GM18858 (cell line): ENCODE results near the gene APOBEC3B.
A peak's percentile ranks its signal among the peaks of the same experiment; 100 is the strongest.
"Not testable (repeated sequence)": the region's sequence is repeated elsewhere in the genome, so short reads cannot be mapped to it uniquely, and the experiment has no call there.

Experiments used
- ATAC-seq: cut with Tn5 transposase; IDR thresholded peaks from one replicate; pipeline ENCODE4 v1.9.1; 2021; ENCODE audit not compliant: unreplicated experiment

The APOBEC3B gene

DNA sequence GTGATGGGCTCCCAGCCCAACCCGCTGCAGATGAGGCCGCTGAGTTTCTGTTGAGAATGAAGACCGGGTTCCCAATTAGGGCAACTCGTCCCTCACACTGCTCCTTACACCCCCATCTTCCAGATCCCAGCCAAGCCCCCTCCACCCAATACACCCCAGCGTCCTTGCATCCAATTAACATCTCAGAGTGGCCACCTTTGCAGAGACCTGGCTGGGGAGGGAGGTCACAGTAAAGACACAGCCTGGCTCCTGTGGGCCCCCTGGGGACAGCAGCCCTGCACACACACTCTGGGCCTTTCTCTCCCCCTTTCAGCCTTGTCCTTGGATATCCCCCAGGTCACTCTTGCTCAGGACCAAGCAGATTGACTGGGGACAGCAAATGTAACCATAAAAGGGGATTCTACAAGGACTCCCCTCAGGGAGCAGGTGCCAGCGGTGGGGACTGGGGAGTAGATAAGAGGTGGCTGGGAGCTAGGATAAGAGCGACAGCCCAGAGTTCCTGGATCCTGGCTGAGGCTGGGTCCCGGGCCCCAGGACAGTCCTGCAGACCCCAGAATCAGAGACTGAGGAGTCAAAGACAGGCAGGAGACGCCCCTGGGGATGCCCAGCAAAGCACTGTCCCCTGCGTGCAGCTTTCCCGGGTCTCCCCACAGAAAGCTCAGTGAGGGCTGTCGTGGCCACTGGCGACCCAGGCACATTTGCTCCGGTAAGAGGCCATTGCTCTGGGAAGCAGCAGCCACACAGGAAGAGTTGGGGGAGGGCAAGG is 16.4 kb upstream of the APOBEC3B start:
- ATAC-seq: no peak

DNA sequence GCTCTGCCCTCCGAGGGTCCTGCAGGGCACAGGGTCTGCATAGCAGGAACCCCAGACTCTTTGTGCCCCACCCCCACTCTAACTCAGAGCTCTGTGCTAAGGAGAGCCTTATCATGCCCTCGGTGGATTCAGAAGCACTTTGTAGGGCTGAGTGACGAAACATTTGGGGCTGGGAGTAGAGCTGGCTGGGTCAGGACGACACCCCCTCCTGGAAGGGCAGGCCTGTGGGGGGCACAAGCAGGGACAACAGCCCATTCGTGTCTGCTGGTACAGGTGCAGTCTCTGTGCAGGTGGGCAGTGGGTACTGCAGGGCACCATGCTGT is 15.8 kb upstream of the APOBEC3B start:
- ATAC-seq: no peak

DNA sequence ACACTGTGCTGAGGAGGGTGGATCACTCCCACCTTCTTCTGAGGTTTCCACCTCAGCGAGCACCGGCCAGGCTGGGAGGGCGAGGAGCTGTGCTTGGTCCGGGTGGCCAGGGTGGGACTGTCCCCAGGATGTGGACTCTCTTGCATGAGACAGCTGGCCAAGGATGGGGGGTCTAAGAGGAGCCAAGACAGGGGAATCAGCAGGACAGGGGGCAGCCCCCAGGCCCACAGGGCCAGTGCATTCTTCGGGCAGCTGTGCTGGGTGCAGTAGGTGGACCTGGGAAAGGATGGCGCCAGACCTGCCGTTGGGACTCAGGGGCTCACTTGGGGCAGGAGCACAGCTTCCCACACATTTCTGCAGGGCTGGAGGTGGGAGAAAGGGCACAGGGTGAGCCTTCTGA is 15.2 kb upstream of the APOBEC3B start:
- no peak for ATAC-seq

DNA sequence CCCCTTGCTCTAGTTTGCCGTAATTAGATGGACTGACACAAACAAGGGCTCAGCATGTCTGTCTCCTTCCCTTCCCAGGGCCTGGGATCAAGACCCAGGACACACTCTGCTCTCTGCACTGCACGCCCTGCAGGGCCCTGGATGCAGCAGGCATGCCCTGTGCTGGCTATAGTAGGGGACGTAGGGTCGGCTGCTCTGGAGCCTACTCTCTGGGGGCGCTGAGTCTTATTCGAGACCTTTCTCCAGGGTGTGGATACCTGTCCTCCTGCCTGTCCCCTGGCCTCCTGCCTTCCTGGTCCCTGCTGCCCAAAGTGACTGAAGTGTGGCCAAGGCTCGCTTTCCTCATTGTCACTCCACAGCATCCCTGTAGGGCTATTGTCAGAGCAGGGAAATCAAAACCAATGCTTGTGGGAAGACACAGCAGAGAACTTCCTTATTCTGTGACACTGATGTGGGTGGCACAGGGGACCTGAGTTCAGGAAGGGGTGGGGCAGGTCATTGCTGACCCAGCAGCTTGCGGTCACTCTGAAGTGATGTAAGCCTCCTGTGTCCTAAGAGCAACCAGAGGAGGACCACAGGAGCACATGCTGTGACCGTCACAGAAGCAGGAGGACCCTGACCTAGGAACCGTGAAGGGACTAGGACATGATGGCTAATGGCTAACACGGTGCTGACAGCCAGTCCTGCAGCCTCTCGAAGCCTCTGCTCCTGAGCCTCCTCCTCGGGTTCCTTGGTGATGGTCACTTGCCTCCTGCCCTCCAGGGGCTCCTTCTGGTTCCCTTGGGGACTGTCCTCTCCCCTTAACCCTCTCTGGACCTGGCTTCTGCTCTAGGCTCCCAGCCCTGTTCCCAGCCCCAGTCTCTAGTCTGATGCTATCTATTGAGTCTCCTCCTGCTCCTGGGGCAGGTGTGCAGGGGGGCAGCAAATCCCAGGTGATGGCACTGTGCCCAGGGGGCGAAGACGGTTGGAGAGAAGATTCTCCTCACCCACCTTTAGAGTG is 14.4 kb upstream of the APOBEC3B start:
- no peak for ATAC-seq

DNA sequence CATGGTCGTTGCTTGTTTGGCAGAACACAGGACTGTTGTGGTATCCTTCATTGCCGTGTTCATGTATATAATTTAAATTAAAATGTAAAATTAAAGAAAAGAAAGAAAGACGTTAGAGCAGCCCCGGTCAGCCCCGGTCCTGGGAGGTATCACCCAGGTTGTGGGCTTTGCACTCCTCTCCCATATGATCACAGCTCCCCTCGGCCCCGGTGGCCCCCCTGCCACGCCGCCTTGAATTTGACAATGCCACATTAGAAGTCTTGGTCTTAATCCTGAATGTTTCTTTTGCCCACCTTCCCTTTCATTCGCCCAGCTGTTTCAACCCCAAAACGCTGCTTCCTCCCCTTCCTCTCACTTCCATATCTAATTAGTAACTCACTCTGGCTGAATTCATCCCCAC is 13.3 kb upstream of the APOBEC3B start:
- no peak for ATAC-seq

DNA sequence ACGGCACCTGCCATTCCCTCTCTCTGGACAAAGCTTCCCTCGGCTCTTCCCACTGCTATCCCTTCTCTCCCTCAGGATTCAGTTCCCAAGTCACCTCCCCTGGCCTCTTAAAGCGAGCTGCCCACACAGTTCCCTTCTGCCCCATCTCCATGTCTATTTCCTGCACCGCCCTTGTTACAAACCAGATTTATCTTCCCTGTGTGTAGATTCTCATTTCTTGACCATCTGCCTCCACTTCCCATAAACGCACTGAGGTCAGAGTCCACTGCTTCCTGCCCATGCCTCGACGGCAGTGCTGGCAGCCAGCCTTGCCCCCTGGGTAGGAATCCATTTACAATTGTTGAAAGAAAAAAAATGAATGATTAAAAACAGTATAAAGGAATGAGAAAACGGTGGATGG is 11.6 kb upstream of the APOBEC3B start:
- no peak for ATAC-seq

DNA sequence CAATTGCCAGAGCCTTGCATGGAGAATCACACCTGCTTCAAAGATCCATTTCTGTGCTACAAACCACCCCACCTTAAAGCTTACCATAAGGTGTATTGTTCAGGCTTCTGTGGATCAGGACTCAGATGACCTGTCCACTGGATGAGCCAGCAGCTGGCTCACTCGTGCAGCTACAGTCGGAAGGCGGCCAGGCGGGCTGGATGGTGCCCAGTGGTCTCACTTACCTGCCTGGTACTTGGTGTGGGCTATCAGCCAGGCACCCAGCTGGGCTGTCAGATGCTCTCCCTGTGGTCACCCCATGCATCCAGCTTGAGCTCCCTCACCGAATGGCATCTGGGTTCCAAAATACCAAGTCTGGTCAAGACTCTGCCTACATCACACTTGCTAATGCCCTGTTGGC is 10.9 kb upstream of the APOBEC3B start:
- no peak for ATAC-seq

DNA sequence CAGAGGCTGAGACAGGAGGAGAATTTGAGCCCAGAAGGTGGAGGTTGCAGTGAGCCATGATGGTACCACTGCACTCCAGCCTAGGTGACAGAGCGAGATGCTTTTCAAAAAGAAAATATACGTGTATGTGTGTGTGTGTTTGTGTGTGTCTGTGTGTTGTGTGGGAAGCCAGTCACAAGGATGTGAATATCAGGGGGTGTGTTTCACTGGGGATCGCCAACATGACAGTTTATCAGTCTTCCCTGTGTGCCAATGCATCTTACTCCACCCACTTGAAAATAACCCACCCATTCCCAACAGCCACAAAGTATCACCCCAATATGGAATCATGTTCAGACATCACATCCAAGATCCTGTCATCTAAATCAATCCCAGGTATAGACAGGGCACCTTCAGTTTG is 10.4 kb upstream of the APOBEC3B start:
- ATAC-seq: no peak

DNA sequence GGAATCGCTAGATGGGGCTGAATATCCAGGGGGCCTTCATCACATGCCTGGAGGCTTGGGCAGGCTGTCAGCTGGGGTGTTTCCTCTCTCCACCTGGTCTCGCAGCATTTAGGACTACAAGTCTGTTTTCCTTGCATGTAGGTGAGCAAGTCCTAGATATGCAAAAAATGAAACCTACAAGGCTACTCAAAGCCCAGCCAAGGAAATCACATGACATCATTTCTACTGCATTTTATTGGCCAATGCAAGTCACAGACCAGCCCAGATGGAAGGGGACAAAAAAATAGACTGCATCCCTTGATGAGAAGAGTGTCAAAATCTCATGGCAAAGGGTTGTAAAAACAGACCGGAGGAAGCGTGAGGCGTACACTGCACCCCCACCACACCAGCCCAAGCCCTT is 9.6 kb upstream of the APOBEC3B start:
- no peak for ATAC-seq

DNA sequence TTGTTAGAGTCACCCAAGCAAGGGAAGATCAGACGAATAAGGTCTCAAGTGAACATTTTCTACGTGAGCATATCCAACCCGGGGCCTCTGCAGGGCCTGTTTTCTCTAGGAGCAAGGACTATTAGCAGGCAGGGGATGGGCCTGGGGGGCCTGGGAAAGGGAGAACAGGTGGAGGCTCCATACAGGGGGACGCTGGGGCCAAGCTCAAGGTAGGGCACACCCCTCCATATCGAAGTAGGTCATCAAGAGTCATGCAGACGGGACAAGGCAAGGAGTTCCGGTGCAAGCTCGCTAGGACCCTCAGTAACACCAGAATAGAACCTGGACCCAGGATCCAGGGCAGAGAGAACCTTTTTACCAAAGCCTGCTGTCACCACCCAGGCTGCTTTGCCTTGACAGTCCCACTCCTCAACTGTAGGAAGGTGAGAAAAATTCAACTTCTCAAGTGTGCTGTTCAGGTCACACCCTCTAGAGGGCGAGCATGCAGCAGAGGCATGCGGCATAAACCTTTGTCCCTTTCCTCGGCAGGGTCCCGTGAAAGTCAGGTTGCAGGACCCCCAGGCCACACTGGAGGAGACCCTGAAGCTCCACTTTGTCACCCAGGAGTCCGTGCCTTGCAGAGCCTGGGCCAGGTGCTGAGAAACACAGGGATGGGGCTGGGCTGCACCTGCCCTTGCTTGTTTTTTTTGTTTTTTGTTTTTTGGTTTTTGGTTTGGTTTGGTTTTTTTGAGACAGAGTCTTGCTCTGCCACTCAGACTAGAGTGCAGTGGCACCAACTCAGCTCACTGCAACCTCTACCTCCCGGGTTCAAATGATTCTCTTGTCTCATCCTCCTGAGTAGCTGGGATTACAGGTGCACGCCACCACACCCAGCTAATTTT is 8.6 kb upstream of the APOBEC3B start:
- no peak for ATAC-seq

DNA sequence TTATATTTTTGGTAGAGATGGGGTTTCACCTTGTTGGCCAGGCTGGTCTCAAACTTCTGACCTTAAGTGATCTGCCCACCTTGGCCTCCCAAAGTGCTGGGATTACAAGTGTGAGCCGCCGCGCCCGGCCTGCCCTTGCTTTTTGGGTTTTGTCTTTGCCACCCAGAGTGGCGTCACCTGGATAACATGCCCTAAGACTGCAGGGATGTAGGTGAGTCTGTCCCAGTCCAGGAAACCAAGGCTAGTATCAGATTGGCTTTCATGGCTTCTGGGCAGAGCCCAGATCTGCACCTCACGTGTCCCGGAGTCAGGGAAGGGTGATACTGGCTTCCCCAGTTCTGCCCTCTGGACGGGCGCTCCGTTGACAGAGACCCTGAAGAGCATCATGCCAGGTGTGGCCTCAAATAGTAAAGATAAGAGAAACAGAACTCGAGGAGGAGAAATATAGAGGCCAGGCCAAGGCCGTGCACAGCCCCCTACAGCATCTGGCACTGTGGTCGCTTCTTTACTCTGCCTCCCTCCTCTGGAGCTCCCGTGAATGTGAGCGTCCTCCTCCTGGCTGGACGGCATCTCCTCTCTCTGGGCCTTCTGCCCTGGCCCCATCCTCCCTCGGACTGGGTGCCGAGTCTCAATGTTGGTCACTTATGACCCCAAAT is 7.8 kb upstream of the APOBEC3B start:
- ATAC-seq: no peak

DNA sequence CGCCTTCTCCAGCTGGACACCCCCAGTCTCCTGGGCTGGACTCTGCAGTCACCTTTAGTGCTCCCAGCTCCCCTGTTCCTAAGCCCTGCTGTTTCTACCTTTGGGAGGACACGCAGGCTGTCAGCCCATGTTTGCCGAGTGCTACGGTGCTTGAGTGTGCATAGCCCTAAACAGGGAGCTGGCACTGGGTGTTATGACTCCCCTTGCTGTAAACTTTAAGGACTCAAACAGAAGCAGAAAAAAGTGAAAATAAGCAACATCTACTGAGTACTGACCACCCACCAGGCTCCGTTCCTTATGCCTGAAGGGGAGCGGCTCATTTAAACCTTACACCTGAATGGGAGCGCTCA is 7.3 kb upstream of the APOBEC3B start:
- no peak for ATAC-seq

DNA sequence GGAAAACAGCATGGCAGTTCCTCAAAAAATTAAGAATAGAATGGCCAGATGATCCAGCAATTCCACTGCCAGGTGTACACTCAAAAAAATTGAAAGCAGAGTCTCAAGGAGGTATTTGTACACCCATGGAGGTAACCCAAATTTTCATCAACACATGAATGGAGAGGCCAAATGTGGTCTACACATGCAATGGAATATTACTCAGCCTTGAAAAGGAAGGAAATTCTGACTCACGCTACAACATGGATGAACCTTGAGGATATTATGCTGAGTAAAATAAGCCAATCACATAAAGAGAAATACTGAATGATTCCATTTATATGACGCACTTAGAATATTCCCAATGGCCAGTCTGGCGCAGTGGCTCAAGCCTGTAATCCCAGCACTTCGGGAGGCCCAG is 4.9 kb upstream of the APOBEC3B start:
- ATAC-seq: not testable (repeated sequence)

DNA sequence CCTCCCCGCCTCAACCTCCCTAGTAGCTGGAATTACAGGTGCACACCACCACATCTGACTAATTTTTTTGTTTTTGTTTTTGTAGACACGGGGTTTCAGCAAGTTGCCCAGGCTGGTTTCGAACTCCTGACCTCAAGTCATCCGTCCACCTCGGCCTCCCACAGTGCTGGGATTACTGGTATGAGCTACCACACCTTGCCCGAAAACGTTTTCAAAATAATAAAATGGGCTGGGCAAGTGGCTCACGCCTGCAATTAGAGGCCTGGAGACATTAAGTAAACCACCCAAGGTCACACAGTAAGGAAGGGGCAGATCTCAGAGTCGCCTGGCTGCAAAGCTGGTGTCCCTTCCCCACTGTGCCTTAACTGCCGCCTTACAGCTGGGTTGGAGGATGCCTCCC is 1.6 kb upstream of the APOBEC3B start:
- ATAC-seq: not testable (repeated sequence)

DNA sequence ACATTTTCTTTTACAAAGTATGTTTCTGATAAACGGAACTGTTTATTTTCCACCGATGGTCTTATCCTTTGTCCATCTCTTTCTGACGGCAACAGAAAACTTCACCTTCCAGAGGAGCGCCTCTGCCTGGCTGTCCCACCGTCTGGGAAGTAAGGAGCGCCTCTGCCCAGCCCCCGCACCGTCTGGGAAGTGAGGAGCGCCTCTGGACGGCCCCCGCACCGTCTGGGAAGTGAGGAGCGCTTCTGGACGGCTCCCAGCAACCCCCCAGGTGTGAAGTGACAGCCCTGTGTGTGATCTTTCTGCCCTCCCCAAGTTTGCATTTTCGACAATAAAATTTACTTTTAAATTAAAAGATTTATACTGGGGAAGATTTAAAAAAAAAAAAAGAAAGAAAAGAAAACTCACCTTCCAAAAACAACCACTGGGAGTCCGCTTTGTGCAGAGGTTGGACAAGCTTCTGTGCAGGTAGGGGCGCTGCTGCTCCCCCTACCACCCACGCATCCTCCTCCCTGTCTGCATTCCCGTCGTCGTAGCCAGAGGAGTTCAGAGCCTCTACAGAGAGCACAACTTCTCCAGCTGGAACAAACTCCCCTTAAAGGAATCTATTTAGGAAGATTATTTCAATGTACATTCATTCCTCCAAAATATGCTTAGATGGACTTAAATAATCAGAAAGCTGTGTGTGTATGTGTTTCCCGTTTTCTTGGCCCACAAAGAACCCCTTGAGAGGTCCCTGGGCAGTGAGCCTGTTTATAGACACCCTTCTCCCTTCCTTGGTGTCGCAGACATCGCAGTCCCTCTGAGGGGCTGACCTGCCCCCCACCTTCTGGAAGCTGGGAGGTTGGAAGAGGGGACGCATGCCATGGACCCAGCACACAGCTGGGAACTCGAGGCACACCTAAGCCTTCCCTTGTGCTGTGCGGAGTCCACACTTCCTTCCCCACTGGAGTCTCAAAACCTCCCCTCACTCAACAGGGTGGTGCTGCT is 849 bp upstream of the APOBEC3B start:
- ATAC-seq: no peak

DNA sequence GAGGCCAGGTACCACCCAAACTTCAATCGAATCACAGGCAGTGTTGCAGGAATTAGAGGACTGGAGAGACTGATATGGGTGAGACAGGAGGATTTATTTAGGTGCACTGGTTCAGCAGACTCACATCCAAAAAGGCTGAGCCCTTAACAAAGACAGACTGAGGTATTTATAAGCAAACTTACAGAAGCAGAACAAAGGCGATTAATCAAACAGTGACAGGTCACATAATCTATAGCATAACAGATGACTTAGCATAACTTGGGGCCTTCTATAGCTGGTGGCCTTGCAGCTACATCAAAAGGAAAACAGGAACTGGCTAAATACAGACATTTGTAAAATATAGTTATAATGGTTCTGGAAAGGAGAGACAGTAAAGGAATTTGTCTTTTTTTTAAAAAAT is 2.1 kb downstream of the APOBEC3B start:
- ATAC-seq: no peak

DNA sequence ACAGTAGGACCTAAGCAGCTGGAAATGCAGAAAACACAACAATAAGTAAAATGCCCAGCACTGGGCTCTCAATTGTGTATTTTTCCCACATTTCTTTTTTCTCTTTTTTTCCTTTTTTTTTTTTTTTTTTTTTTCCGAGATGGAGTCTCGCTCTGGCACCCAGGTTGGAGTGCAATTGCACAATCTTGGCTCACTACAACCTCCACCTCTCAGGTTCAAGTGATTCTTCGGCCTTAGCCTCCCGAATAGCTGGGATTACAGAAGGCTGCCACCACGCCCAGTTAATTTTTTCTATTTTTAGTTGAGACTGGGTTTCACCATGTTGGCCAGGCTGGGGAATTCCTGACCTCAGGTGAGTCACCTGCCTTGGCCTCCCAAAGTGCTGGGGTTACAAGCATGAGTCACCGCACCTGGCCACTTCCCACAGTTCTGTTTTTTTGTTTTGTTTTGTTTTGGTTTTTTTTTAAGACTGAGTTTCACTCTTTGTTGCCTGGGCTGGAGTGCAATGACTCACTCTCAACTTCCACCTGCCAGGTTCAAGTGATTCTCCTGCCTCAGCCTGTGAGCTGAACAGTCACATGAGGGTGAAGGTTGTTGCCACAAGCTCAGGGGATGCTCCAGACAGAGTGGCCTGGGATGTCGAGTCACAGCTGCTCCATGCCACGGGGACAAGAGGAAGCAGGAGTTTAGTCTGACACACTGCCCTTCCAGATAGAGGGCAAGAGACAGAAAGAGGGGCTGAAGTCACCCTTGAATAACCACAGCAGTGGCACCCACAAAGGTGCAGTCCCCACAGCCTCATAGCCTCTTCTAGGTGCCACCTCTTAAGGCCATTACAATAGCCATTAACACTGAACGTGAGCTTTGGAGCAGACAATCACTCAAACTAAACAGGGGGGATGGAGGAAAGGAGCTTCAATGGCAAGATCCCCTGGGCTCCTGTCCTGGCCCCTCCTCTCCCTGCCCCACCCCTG is 2.9 kb downstream of the APOBEC3B start:
- ATAC-seq: peak; percentile 73

DNA sequence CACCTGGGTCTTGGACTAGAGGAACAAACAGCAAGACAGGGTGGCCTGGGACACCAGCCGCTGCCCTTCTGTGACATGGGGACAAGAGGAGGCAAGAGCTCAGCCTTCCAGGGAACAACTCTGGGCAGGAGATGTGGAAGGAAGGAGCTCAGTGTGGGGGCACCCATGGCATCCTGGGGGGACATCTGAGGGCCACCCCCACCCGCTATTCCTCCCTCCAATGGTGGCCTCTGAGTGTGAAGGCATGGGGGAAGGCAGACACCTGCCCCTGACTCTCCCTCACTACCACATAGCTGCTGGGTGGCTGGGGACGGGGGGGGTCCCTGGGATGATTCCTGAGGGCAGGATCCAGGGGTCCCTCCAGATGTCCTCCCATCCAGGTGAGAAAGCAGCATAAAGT is 4.5 kb downstream of the APOBEC3B start:
- ATAC-seq: no peak
